Measurements from ENCODE around the gene GDF9.

GRCh38 chr5:132825834-132826391 is 40.4 kb downstream of the GDF9 start:
- TF ChIP-seq CTCF (conservative IDR thresholded peaks at IDR 0.05; ENCODE audit: low read length) (no peak), EZH2phosphoT487 (IDR thresholded peaks at IDR 0.05; ENCODE audit: borderline replicate concordance, low read depth, low read length) (no peak)

All from OCI-LY7 (cell line).